IgD-negative memory B cell (primary cell): ENCODE measurements around the gene MAPK11. TPM values are rescaled to one million over a fixed set of nuclear protein-coding genes. Genes with fewer than 3 reads are reported as not detected.
A peak's percentile ranks its signal among the peaks of the same experiment; 100 is the strongest.
"Not testable (repeated sequence)": the region's sequence is repeated elsewhere in the genome, so short reads cannot be mapped to it uniquely, and the experiment has no call there.

Source experiments
- H3K27ac Mint-ChIP-seq, 3 donors: one replicate each; pipeline ENCODE4 v1.8.0; 2020 to 2022; ENCODE audit warnings: mild to moderate bottlenecking in 3 of 3, mixed read lengths in 3 of 3, moderate library complexity in 1 of 3
- H3K27me3 Mint-ChIP-seq: one replicate; pipeline ENCODE4 v1.8.0; 2021; ENCODE audit warnings: mixed read lengths
- H3K36me3 Mint-ChIP-seq: one replicate; pipeline ENCODE4 v1.8.0; 2020; ENCODE audit warnings: mild to moderate bottlenecking, mixed read lengths
- H3K4me1 Mint-ChIP-seq, 3 donors: one replicate each; pipeline ENCODE4 v1.8.0; 2020 to 2022; ENCODE audit warnings: mixed read lengths in 3 of 3, mild to moderate bottlenecking in 1 of 3
- H3K4me3 Mint-ChIP-seq, 4 donors: one replicate each; pipeline ENCODE4 v1.8.0; 2020 to 2022; ENCODE audit warnings: mild to moderate bottlenecking in 4 of 4, mixed read lengths in 4 of 4, moderate library complexity in 3 of 4
- H3K9me3 Mint-ChIP-seq, 3 donors: one replicate each; pipeline ENCODE4 v1.8.0; 2020 to 2021; ENCODE audit warnings: mixed read lengths in 3 of 3, mild to moderate bottlenecking in 1 of 3
- polyA plus RNA-seq: library from polyadenylated mRNA; unstranded; fragments of 300-500 nt; fragmentation: Illumina TruSeq; gene quantifications from one replicate; pipeline ENCODE4 v1.2.3, GENCODE V29; 2021

Gene MAPK11
- polyA plus RNA-seq, 1 donor from 2014 or later, result 0.59 TPM

- no peaks in the 10 kb centered on the region for H3K9me3 Mint-ChIP-seq
- H3K36me3 Mint-ChIP-seq, result no peaks in the 10 kb centered on the region
- peak overlapping the region in 1 of 3 donors; percentile 28 for H3K27ac Mint-ChIP-seq
- H3K4me3 Mint-ChIP-seq, result no peak overlapping the region
- no peaks in the 10 kb centered on the region for H3K27me3 Mint-ChIP-seq
- H3K4me1 Mint-ChIP-seq, result peaks cover 0 to 1% (median 0%) of the 10 kb centered on the region in 3 donors
These were observed 10.7 kb upstream of the MAPK11 start for GRCh38 chr22:50280708-50281383.

- H3K36me3 Mint-ChIP-seq, result no peaks in the 10 kb centered on the region
- no peaks in the 10 kb centered on the region for H3K9me3 Mint-ChIP-seq
- H3K4me1 Mint-ChIP-seq, result peaks cover 0 to 1% (median 0%) of the 10 kb centered on the region in 3 donors
- no peak overlapping the region for H3K27ac Mint-ChIP-seq
- H3K4me3 Mint-ChIP-seq, result no peak overlapping the region
- no peaks in the 10 kb centered on the region for H3K27me3 Mint-ChIP-seq
These were observed 10.0 kb upstream of the MAPK11 start for GRCh38 chr22:50280022-50280707.

GRCh38 chr22:50278956-50279619 lies 8.9 kb upstream of the MAPK11 start:
- H3K36me3 Mint-ChIP-seq, result no peaks in the 10 kb centered on the region
- H3K27ac Mint-ChIP-seq, result peak overlapping the region in 1 of 3 donors; percentile 79
- H3K27me3 Mint-ChIP-seq, result no peaks in the 10 kb centered on the region
- no peaks in the 10 kb centered on the region for H3K9me3 Mint-ChIP-seq
- peak overlapping the region in 1 of 4 donors; percentile 28 for H3K4me3 Mint-ChIP-seq
- no peaks in the 10 kb centered on the region for H3K4me1 Mint-ChIP-seq

- no peaks in the 10 kb centered on the region for H3K27me3 Mint-ChIP-seq
- no peak overlapping the region for H3K4me3 Mint-ChIP-seq
These were observed 8.3 kb upstream of the MAPK11 start for GRCh38 chr22:50278461-50278860.

GRCh38 chr22:50277761-50278160 lies 7.6 kb upstream of the MAPK11 start:
- Mint-ChIP-seq H3K36me3 (no peaks in the 10 kb centered on the region), H3K9me3 (no peaks in the 10 kb centered on the region), H3K27me3 (no peaks in the 10 kb centered on the region), H3K27ac (no peak overlapping the region), H3K4me1 (no peaks in the 10 kb centered on the region), H3K4me3 (peak overlapping the region in 1 of 4 donors; percentile 28)

More at GRCh38 chr22:50278461-50278860, 8.3 kb upstream of the MAPK11 start:
- H3K9me3 Mint-ChIP-seq, result no peaks in the 10 kb centered on the region
- no peaks in the 10 kb centered on the region for H3K4me1 Mint-ChIP-seq
- no peaks in the 10 kb centered on the region for H3K36me3 Mint-ChIP-seq
- H3K27ac Mint-ChIP-seq, result no peak overlapping the region

GRCh38 chr22:50276143-50276542 lies 6.0 kb upstream of the MAPK11 start:
- H3K27ac Mint-ChIP-seq, result peak overlapping the region in 1 of 3 donors; percentile 27

GRCh38 chr22:50275181-50276055 lies 5.2 kb upstream of the MAPK11 start:
- H3K4me3 Mint-ChIP-seq, result peak overlapping the region in 1 of 4 donors; percentile 78

More at GRCh38 chr22:50276143-50276542, 6.0 kb upstream of the MAPK11 start:
- H3K36me3 Mint-ChIP-seq, result no peaks in the 10 kb centered on the region
- H3K27me3 Mint-ChIP-seq, result peaks cover 4% of the 10 kb centered on the region
- H3K4me3 Mint-ChIP-seq, result peak overlapping the region in 1 of 4 donors; percentile 23
- H3K9me3 Mint-ChIP-seq, result no peaks in the 10 kb centered on the region
- H3K4me1 Mint-ChIP-seq, result no peaks in the 10 kb centered on the region

GRCh38 chr22:50274771-50275170 lies 4.6 kb upstream of the MAPK11 start:
- Mint-ChIP-seq H3K4me1 (peaks cover 0 to 2% (median 0%) of the 10 kb centered on the region in 3 donors), H3K36me3 (no peaks in the 10 kb centered on the region), H3K27me3 (peaks cover 5% of the 10 kb centered on the region), H3K4me3 (no peak overlapping the region), H3K9me3 (no peaks in the 10 kb centered on the region), H3K27ac (peak overlapping the region in 1 of 3 donors; percentile 28)

More at GRCh38 chr22:50275181-50276055, 5.2 kb upstream of the MAPK11 start:
- Mint-ChIP-seq H3K36me3 (no peaks in the 10 kb centered on the region), H3K9me3 (no peaks in the 10 kb centered on the region), H3K27ac (peak overlapping the region in 2 of 3 donors; percentile 28 to 53), H3K27me3 (peaks cover 5% of the 10 kb centered on the region), H3K4me1 (peaks cover 0 to 2% (median 0%) of the 10 kb centered on the region in 3 donors)

GRCh38 chr22:50274311-50274710 lies 4.1 kb upstream of the MAPK11 start:
- H3K36me3 Mint-ChIP-seq, result no peaks in the 10 kb centered on the region
- H3K4me1 Mint-ChIP-seq, result peaks cover 0 to 2% (median 0%) of the 10 kb centered on the region in 3 donors
- H3K4me3 Mint-ChIP-seq, result peak overlapping the region in 3 of 4 donors; percentile 33 to 80 (median 57)
- peak overlapping the region in 2 of 3 donors; percentile 38 to 88 for H3K27ac Mint-ChIP-seq
- H3K9me3 Mint-ChIP-seq, result no peaks in the 10 kb centered on the region
- H3K27me3 Mint-ChIP-seq, result peaks cover 5% of the 10 kb centered on the region

GRCh38 chr22:50273781-50274180 lies 3.6 kb upstream of the MAPK11 start:
- H3K36me3 Mint-ChIP-seq, H3K27me3 Mint-ChIP-seq: not testable (repeated sequence)

GRCh38 chr22:50273352-50273751 lies 3.2 kb upstream of the MAPK11 start:
- not testable (repeated sequence) for H3K27me3 Mint-ChIP-seq, H3K4me3 Mint-ChIP-seq, H3K4me1 Mint-ChIP-seq, H3K36me3 Mint-ChIP-seq, H3K9me3 Mint-ChIP-seq
- H3K27ac Mint-ChIP-seq, result peak overlapping the region in 2 of 3 donors; percentile 38 to 88

More at GRCh38 chr22:50273781-50274180, 3.6 kb upstream of the MAPK11 start:
- H3K27ac Mint-ChIP-seq, result peak overlapping the region in 2 of 3 donors; percentile 38 to 88
- not testable (repeated sequence) for H3K4me1 Mint-ChIP-seq, H3K9me3 Mint-ChIP-seq
- peak overlapping the region in 3 of 4 donors; percentile 57 to 83 (median 80) for H3K4me3 Mint-ChIP-seq

- H3K4me3 Mint-ChIP-seq, result peak overlapping the region in 3 of 4 donors; percentile 1 to 74 (median 16)
- peaks cover 0 to 4% (median 2%) of the 10 kb centered on the region in 3 donors for H3K4me1 Mint-ChIP-seq
These were observed 2.0 kb upstream of the MAPK11 start for GRCh38 chr22:50272044-50272802.

GRCh38 chr22:50271519-50271970 lies 1.4 kb upstream of the MAPK11 start:
- Mint-ChIP-seq H3K9me3 (no peaks in the 10 kb centered on the region), H3K4me1 (peaks cover 0 to 4% (median 2%) of the 10 kb centered on the region in 3 donors), H3K4me3 (peak overlapping the region in 2 of 4 donors; percentile 81 to 84), H3K27ac (no peak overlapping the region), H3K27me3 (peaks cover 5% of the 10 kb centered on the region), H3K36me3 (no peaks in the 10 kb centered on the region)

More at GRCh38 chr22:50272044-50272802, 2.0 kb upstream of the MAPK11 start:
- peaks cover 5% of the 10 kb centered on the region for H3K27me3 Mint-ChIP-seq
- H3K9me3 Mint-ChIP-seq, result no peaks in the 10 kb centered on the region
- no peaks in the 10 kb centered on the region for H3K36me3 Mint-ChIP-seq
- no peak overlapping the region for H3K27ac Mint-ChIP-seq
